Fibroblast of villous mesenchyme (primary cell): ENCODE results near the gene USP6. TPM values are rescaled to one million over a fixed set of nuclear protein-coding genes. Genes with fewer than 3 reads are reported as not detected.
"Not testable (repeated sequence)": the region's sequence is repeated elsewhere in the genome, so short reads cannot be mapped to it uniquely, and the experiment has no call there.

Experiments
- DNase-seq: peaks from one replicate; pipeline ENCODE4 v3.0.0-alpha.2; 2010; ENCODE audit warnings: low read depth
- H3K4me3 ChIP-seq: 2 replicates; pipeline ENCODE4 v1.5.1; 2011; ENCODE audit warnings: low read depth, mild to moderate bottlenecking, low read length
- CTCF ChIP-seq: IDR thresholded peaks from 2 replicates; pipeline ENCODE4 v1.5.1; 2012; ENCODE audit warnings: low read depth, mild to moderate bottlenecking, low read length; ENCODE audit not compliant: insufficient read depth
- total RNA-seq: library from RNA; depleted of rRNA; stranded (reverse); fragments of >200 nt; gene quantifications from 2 replicates; pipeline ENCODE4 v1.2.3, GENCODE V29; 2012

The USP6 gene
- total RNA-seq, 1 donor, result not detected

GRCh38 chr17:5110816-5111215 is 5.0 kb upstream of the USP6 start:
- no peak for DNase-seq
- H3K4me3 ChIP-seq, result peak overlapping the region; percentile 74
- TF ChIP-seq CTCF, result no peak

- no peak for TF ChIP-seq CTCF
- DNase-seq, result peak; percentile 92
Measured at GRCh38 chr17:5111402-5112204, 4.2 kb upstream of the USP6 start, which contains the start of gene ZNF232. Gene ZNF232, minus strand, starts transcription at chr17:5111878. Its CDS starts 56 bp downstream, at chr17:5111822.

GRCh38 chr17:5118219-5118618 is 2.4 kb downstream of the USP6 start:
- H3K4me3 ChIP-seq, result no peak overlapping the region
- TF ChIP-seq CTCF, result no peak
- DNase-seq, result no peak

More at GRCh38 chr17:5111402-5112204, 4.2 kb upstream of the USP6 start, which contains the start of gene ZNF232:
- peak within 1 kb of the TSS; percentile 74 for H3K4me3 ChIP-seq

- no peak overlapping the region for H3K4me3 ChIP-seq
- no peak for TF ChIP-seq CTCF
- no peak for DNase-seq
Measured at GRCh38 chr17:5120036-5120435, 4.2 kb downstream of the USP6 start.

- not testable (repeated sequence) for DNase-seq, H3K4me3 ChIP-seq
Measured at GRCh38 chr17:5120436-5121185, 4.8 kb downstream of the USP6 start.

- H3K4me3 ChIP-seq, result no peak overlapping the region
- no peak for DNase-seq
- TF ChIP-seq CTCF, result no peak
Measured at GRCh38 chr17:5121186-5121841, 5.5 kb downstream of the USP6 start.

- peak overlapping the region; percentile 55 for H3K4me3 ChIP-seq
- DNase-seq, result not testable (repeated sequence)
Measured at GRCh38 chr17:5122056-5122455, 6.2 kb downstream of the USP6 start.
